Endodermal cell (in vitro differentiated cells): Measurements from ENCODE around the gene DUSP6. TPM values are rescaled to one million over a fixed set of nuclear protein-coding genes. Genes with fewer than 3 reads are reported as not detected.

ENCODE experiments used
- DNase-seq: peaks from one replicate; pipeline ENCODE4 v3.0.0-alpha.2; 2017
- H3K27ac ChIP-seq: 2 replicates; pipeline ENCODE4 v1.5.1; 2013; ENCODE audit warnings: mild to moderate bottlenecking, low read depth, low read length, moderate library complexity
- H3K27me3 ChIP-seq: 2 replicates; pipeline ENCODE4 v1.6.1; 2013; ENCODE audit warnings: mild to moderate bottlenecking, low read length, moderate library complexity; ENCODE audit not compliant: insufficient read depth, control insufficient read depth, poor library complexity, severe bottlenecking
- H3K36me3 ChIP-seq: 2 replicates; pipeline ENCODE4 v1.7.0; 2013; ENCODE audit warnings: mild to moderate bottlenecking, low read length, moderate library complexity; ENCODE audit not compliant: control insufficient read depth, insufficient read depth
- H3K4me1 ChIP-seq: one replicate; pipeline ENCODE4 v1.7.0; 2013; ENCODE audit warnings: low read length; ENCODE audit not compliant: control insufficient read depth, insufficient read depth
- H3K4me3 ChIP-seq: 2 replicates; pipeline ENCODE4 v1.5.1; 2013; ENCODE audit warnings: mild to moderate bottlenecking, low read length, moderate library complexity
- H3K9ac ChIP-seq: 2 replicates; pipeline ENCODE4 v1.6.1; 2013; ENCODE audit warnings: mild to moderate bottlenecking, low read length, moderate library complexity; ENCODE audit not compliant: poor library complexity, severe bottlenecking; ENCODE audit errors: extremely low read depth
- H3K9me3 ChIP-seq: 2 replicates; pipeline ENCODE4 v1.6.1; 2013; ENCODE audit warnings: mild to moderate bottlenecking, low read length, moderate library complexity; ENCODE audit not compliant: control insufficient read depth
- H3K27ac Mint-ChIP-seq: 2 replicates; pipeline ENCODE4 v1.8.0; 2020; ENCODE audit warnings: mixed read lengths
- H3K27me3 Mint-ChIP-seq: 2 replicates; pipeline ENCODE4 v1.8.0; 2021; ENCODE audit warnings: mild to moderate bottlenecking, mixed read lengths; ENCODE audit not compliant: insufficient read depth
- H3K36me3 Mint-ChIP-seq: 2 replicates; pipeline ENCODE4 v1.8.0; 2020; ENCODE audit warnings: low read depth, mixed read lengths
- H3K4me1 Mint-ChIP-seq: 2 replicates; pipeline ENCODE4 v1.8.0; 2020; ENCODE audit warnings: mixed read lengths
- H3K4me3 Mint-ChIP-seq: 2 replicates; pipeline ENCODE4 v1.8.0; 2020; ENCODE audit warnings: mild to moderate bottlenecking, moderate library complexity, mixed read lengths
- H3K9me3 Mint-ChIP-seq: 2 replicates; pipeline ENCODE4 v1.8.0; 2020; ENCODE audit warnings: mild to moderate bottlenecking, mixed read lengths
- CTCF ChIP-seq: fragments of 200-600 bp; sonication (generic); conservative IDR thresholded peaks from 2 replicates; pipeline ENCODE4 v1.5.0; 2021; ENCODE audit warnings: antibody characterized with exemption, mild to moderate bottlenecking
- WGBS, 2 experiments: methylation state at CpG; one replicate each; pipeline versions ENCODE4 v1.1.5 to v1.1.7; 2013; ENCODE audit warnings: missing lambda C conversion rate in 2 of 2, mixed read lengths in 1 of 2; ENCODE audit not compliant: insufficient coverage in 1 of 2, insufficient read length in 1 of 2; 5-methylcytosine and 5-hydroxymethylcytosine counted together
- total RNA-seq, 2 donors: library from RNA; stranded (reverse); fragmentation: NEBNext Ultra II Directional in 1 of 2; extraction: Animal tissue kit (Norgen Biotek cat#: 25700) in 1 of 2; gene quantifications; 2 replicates in 1 of 2; 3 replicates in 1 of 2; pipeline ENCODE4 v1.2.1, GENCODE V29; 2021

The DUSP6 gene
- total RNA-seq, 2 donors from 2014 or later: 85.9 to 123 TPM

GRCh38 chr12:89327486-89328094, 24.7 kb downstream of the DUSP6 start:
- Histone ChIP-seq H3K27me3 (no peaks in the 10 kb centered on the region), H3K9me3 (peaks cover 15% of the 10 kb centered on the region), H3K27ac (no peak overlapping the region), H3K4me3 (no peak overlapping the region), H3K4me1 (peaks cover 12% of the 10 kb centered on the region), H3K36me3 (no peaks in the 10 kb centered on the region), H3K9ac (no peak overlapping the region)
- TF ChIP-seq CTCF: no peak
- Mint-ChIP-seq H3K4me1 (peaks cover 47% of the 10 kb centered on the region), H3K27ac (no peak overlapping the region), H3K36me3 (no peaks in the 10 kb centered on the region), H3K27me3 (peaks cover 4% of the 10 kb centered on the region), H3K9me3 (peaks cover 11% of the 10 kb centered on the region), H3K4me3 (no peak overlapping the region)
- WGBS, 2 experiments: 55 to 87% methylated on average over 3 to 7 of the region's 8 CpGs
- no peak for DNase-seq

GRCh38 chr12:89326239-89327040, 25.9 kb downstream of the DUSP6 start:
- H3K4me1 Mint-ChIP-seq: peaks cover 47% of the 10 kb centered on the region
- no peaks in the 10 kb centered on the region for H3K36me3 Mint-ChIP-seq
- H3K27ac Mint-ChIP-seq: no peak overlapping the region
- Histone ChIP-seq H3K4me3 (no peak overlapping the region), H3K9me3 (peaks cover 14% of the 10 kb centered on the region), H3K27me3 (no peaks in the 10 kb centered on the region), H3K9ac (no peak overlapping the region), H3K27ac (peak overlapping the region; percentile 82), H3K4me1 (peaks cover 12% of the 10 kb centered on the region), H3K36me3 (no peaks in the 10 kb centered on the region)
- peaks cover 11% of the 10 kb centered on the region for H3K9me3 Mint-ChIP-seq
- WGBS, 2 experiments: 40 to 66% methylated on average over 3 to 6 of the region's 9 CpGs
- H3K4me3 Mint-ChIP-seq: no peak overlapping the region
- no peak for DNase-seq
- H3K27me3 Mint-ChIP-seq: peaks cover 5% of the 10 kb centered on the region
- no peak for TF ChIP-seq CTCF

GRCh38 chr12:89325495-89325894, 26.8 kb downstream of the DUSP6 start:
- H3K36me3 ChIP-seq: no peaks in the 10 kb centered on the region
- H3K4me1 ChIP-seq: peaks cover 12% of the 10 kb centered on the region
- H3K9ac ChIP-seq: no peak overlapping the region
- H3K4me3 Mint-ChIP-seq: no peak overlapping the region
- H3K27me3 Mint-ChIP-seq: peaks cover 5% of the 10 kb centered on the region
- H3K4me3 ChIP-seq: no peak overlapping the region
- no peaks in the 10 kb centered on the region for H3K36me3 Mint-ChIP-seq
- no peak overlapping the region for H3K27ac Mint-ChIP-seq
- 47 to 58% methylated on average over 1 to 3 of the region's 3 CpGs for WGBS, 2 experiments
- H3K9me3 Mint-ChIP-seq: peaks cover 5% of the 10 kb centered on the region
- TF ChIP-seq CTCF: no peak
- peaks cover 46% of the 10 kb centered on the region for H3K4me1 Mint-ChIP-seq
- peak overlapping the region; percentile 82 for H3K27ac ChIP-seq
- H3K9me3 ChIP-seq: peaks cover 5% of the 10 kb centered on the region
- no peaks in the 10 kb centered on the region for H3K27me3 ChIP-seq
- no peak for DNase-seq
